AG08395 (cell line): ENCODE data around the gene NAV2.
"Not testable (repeated sequence)": the region's sequence is repeated elsewhere in the genome, so short reads cannot be mapped to it uniquely, and the experiment has no call there.

Experiments used
- DNase-seq: peaks from one replicate; pipeline ENCODE4 v3.0.0; 2012; ENCODE audit warnings: mixed read lengths, low spot score

NAV2 gene

DNA sequence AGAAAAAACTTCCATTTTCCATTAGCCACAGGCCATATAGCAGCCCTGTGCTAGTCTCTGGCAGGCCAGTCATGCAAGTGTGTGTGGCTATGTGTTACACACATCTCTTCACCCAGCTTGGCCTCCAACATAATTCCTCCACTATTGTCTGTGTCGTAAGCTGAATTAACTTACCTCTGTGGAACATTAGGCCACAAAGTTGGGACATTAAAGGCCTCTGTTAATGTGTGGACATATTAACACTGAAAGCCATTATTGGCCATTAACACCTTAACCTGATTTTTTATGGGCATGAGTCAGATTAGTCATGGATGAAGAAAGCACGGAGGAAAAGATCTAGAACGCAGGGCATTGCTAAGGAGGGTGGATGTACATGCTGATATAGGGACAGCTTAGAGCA, 347.5 kb downstream of the NAV2 start:
- DNase-seq, result no peak

DNA sequence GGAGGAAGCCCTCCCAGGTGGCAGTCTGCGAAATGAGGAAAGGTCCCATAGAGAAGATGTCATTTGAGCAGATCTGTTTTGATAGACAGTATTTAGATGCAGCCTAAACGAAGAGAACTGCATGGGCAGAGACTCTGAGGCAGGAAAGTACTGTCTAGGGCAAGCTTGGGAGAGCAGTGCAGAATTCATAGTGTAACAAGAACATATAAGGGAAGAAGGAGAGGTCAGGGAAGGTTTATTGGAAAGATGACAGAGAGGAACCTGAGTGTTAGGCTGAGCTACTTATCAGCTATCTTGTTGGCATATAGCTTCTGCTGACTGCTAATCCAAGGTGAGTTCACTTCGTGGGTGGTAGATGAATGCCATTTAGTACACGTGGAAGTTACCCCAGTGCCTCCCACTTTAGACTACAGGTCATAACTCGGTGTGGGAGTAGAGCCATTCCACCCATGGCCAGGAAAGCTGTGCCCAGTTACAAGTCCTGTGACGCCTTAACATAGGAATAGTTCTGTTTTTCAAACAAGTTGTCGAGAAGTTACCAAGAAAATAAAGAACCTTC, 348.1 kb downstream of the NAV2 start:
- no peak for DNase-seq

DNA sequence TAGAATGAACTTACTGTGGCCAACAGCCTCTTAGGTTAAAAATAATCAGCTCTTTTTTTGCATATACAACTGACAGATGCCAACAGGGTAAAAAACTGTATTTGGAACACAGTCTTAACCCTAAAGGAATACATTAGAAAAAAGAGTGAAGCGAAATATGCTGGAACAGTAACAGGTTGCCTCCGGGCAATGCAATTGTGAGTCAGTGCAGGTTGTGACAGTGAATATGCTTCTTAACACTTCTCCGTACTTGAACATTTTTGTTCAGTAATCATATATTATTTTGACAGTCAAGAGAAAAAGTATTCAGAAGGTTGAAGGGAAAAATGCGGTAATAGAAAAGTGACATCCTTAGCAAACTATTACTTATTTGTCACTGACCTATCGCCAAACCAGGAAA, 349.1 kb downstream of the NAV2 start:
- DNase-seq, result no peak

DNA sequence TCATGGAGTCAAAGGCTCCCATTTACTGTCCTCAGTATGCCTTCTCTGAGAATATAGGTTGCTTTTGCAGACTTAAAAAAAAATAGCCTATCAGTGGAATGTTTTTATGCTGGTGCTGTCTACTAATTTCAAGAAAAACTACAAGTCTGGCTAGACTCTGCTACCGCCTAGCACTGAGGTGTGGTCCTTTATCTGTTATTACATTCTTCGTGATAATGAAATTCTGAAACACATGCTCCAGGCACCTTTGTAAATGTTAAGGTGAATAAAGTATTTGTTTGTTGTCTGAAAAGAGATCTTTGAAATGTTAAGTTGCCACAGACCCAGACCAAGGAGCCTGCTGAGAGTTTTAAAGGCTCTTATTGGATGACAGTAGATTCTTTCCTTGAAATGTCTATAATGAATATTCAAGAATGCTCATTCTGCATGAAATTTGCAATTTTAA, 352.3 kb downstream of the NAV2 start:
- no peak for DNase-seq

DNA sequence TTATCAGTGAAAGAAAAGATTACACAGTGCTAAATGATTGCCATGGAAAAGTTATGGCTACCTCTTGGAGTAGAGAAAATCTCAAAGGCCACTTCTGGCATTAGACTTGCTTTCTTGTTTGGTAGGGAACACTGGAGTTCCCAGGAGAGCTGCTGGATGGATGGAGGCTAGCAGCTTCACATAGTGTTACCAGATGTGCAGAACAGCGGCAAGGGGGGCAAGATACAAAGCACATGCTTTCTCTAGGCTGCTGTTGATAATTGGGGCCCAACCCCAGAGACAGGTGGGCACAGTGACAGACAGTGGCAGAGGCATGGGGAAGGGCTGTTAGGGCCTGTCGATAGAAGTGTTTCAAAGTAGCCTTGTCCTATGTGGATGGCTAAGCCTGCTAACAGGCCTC, 352.8 kb downstream of the NAV2 start:
- DNase-seq, result no peak

DNA sequence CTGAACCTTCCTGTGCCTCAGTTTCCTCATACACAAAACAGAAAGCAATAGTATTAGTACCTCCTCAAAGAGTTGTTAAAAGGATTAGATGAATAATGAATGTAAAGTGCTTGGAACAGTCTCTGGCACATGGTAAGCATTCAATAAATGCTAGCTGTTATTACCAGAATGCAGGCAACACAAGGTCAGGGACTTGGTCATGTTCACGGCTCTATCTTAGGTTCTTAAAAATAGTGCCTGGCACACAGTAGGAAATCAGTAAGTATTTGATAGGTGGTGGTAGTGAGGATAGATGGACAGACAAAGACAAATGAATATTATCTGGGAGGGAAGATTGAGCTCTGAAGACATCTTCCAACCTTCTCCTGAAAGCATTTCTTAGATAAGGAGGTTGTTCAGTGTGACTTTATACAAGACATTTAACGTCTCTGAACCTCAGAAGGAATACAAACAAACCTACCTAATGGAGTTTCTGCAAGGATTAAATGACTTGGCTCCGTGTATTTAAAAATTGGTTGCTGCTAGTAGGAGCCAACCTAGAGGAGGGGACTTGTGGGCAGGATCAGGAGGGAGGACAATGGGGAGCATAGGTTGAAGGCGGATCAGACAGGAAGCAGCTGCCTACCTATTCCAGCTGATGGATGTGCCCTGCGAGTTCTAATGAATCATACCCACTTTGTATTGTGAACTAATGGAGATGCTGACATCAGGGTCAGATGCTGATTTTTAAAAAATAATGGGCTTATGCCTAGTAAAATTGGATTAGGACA, 353.6 kb downstream of the NAV2 start:
- no peak for DNase-seq

DNA sequence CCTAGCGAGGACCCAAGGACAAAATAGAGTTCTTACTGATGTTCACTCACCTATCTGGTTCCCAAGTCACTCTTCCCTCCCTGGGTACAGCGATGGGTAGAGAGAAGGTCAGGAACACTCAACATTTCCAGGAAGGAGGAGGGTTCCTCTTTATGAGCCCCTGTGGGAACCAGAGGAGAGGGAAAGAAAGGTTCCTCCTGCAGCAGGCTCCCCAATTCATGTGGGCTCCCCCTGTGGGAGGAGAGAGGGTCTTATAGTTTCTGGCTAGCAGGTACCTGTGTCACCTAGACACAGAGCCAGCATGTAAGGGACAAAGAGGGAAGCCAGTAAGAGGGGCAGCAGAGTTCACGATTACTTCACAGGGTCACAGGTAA, 354.1 kb downstream of the NAV2 start:
- DNase-seq, result no peak

DNA sequence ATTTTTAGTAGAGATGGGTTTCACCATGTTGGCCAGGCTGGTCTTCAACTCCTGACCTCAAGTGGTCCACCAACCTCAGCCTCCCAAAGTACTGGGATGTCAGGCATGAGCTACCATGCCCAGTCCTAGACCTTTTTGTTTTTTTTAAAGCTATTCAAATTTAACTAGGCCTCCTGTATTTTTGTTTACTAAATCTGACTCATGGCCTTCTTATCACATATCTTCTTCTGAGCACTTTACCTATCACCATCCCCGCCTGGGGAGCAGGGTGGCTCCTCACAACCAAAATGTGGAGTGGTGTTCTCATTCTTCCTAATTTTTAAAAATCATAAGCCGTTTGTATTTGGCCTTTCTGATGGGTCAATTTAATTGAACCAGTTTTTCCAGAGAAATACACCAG, 355.0 kb downstream of the NAV2 start:
- DNase-seq, result no peak

DNA sequence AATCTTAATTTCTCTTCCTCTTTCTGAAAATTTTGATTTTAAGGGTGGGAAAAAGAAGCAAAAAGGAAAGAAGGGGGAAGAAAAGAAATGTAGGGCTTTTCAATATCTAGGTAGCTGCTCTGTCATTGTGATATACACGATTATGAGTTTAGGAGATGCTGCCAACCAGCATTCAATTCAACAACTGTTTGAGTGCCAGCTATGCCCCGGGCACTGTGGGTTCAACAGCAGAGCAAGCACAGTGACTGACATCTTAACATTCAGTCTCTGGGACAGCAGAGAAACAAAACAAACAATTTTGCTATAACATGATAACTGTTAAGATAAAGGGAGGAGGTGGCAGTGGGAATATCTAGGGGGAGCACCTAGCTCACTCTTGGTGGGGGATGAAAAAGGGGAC, 356.1 kb downstream of the NAV2 start:
- no peak for DNase-seq

DNA sequence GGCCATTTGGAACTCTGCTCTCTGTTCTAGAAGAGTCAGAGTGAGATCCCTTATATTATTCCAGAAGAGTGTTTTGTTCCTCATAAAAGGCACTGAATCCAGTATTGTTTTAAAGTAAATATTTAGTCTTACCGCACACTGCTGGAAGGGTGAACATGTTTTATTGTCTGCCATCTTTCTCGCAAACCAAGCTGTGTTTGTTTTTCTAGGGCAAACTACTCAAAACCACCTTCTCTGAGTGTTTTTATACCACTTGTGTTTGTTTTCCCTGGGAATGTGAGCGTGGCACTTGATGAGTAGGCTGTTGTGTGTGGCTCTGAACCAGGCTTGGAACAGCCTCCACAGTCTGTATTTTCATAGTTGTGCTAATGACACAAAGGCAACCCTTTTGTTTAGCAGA, 357.8 kb downstream of the NAV2 start:
- DNase-seq, result no peak

DNA sequence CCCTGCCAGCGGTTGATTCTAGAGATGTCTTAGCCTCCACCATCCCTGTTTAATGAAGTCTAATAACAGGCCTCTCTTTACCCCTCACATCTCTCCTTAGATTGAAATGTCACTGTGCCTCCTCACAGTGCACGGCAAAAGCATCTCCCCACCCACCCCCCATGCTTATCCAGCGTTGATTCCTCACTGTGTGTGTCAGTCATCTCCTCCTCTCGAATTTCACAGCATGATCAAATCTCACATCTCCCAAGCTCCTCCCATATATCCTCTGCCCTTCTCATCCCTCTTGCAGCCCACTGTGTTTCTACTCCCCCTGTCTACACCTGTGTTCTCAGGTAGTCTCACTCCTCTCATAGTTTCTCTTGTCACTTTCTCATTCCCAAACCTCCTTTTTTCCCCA, 363.0 kb downstream of the NAV2 start:
- no peak for DNase-seq

DNA sequence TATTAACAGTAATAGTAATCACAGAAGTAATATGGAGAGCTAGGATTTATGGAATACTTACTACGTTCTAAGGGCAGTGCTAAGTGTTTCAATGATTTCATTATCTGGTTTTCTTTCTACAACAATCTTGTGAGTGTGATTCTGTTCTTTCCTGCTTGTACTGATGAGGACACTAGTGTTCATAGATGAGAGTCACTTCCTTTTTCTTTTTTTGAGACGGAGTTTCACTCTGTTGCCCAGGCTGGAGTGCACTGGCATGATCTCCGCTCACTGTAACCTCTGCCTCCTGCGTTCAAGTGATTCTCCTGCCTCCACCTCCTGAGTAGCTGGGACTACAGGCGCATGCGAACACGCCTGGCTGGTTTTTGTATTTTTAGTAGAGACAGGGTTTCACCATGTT, 366.2 kb downstream of the NAV2 start:
- no peak for DNase-seq

DNA sequence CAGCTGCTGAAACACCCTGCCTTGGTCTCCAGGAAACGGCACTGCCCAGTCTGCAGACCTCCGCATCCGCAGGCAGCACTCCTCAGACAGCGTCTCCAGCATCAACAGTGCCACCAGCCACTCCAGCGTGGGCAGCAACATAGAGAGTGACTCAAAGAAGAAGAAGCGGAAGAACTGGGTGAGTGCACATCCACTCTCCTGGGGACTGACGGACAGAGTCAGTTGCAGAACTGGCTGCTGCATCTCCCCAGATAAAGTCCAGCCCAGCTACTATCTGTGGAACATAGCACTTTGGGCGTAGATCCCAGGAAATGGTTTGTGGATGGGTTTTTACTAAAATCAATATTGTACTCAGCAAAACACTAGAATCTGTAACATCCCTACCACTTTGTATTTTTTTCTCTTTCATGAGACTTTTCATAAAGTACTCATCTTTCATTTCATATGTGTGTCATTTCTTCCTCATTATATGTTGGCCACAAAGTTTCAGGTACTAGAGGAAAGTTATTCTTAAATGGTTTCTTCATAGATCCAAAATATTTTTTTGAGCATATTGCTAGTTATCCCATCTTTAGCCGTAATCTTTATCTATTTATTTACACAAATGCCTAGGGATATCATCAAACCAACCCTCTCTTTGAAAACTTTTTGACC, 367.5 kb downstream of the NAV2 start:
- no peak for DNase-seq

DNA sequence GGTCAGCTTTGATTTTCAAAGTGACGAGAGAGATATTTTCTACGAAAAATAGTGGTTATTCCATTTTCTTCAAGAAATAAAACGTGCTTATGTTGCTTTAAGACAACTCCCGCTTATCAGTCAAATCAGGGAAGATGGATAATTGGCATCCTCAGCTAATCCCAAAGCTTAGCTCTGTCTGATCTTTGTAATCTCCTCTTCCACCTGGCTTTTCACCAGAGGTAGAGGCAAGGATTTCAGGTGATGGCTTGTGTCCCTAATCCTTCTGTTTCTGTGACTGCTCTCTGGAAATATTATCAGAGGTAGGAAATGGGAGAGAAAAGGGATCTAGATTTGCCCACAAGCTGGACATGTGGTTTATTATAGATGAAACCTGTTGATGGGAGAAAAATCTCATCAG, 368.7 kb downstream of the NAV2 start:
- DNase-seq, result no peak

DNA sequence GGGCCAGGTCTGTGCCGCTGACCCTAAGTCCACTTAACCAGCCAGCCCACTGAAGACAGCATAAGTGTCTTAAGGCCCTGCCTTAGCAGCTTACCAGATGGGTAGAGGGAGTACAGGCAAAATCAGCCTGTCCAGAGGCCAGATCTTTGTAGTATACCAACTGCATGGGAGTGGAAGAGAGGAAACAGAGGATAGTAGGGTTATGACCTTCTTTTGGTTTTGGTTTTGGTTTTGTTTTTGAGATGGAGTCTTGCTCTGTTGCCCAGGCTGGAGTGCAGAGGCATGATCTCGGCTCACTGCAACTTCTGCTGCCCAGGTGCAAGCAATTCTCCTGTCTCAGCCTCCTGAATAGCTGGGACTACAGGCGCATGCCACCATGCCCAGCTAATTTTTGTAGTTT, 371.2 kb downstream of the NAV2 start:
- DNase-seq, result not testable (repeated sequence)

DNA sequence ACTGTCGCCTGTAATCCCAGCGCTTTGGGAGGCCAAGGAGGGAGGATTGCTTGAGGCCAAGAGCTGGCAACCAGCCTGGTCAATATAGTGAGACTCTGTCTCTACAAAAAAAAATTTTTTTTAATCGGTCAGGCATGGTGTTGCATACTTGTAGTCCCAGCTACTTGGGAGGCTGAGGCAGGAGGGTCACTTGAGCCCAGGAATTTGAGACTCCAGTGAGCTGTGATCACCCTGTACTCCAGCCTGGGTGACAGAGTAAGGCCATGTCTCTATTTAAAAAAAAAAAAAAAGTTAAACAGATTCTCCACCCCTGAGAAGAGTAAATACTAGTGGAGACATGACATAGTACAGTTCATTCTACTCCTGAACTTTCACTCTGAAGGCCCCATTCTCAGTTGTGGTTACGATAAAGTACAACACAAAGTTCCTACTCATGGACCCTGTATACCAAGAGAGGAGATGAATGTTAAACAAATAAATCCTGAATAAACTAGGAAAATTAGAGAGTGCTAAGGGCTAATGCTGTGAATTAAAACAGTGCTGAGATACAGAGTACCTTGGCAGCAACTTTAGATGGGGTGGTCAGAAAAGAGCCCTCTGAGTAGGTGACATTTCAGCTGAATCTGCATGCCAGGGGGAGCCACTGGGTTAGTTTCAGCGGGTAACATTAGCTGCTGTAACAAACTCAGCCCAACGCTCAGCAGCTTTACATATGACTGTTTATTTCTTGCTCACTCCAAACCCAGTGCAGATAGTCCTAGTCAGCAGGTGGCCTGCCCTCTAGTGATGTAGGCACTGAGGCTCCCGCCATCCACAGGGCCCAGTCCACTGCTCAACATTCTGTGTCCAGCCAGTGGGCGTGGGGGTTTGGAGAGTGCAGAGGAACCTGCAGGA, 372.5 kb downstream of the NAV2 start:
- DNase-seq, result no peak

DNA sequence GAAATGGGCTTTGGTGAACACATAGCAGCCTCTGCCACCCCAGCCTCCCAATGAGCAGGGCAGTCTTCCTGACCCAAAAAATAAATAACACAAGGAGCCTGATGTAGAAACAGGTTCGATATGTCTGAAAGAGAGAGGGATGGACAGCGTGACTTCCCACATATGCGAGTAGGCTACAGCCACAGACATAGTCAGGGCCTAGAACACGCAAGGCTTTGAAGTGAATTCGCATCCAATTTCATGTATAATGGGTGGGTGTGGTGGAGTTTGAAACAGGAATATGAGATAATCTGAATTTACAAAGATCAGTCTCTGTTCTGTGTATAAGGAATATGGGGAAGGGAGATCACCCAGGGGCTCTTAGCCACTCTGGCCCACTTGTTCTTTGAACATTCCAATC, 373.3 kb downstream of the NAV2 start:
- no peak for DNase-seq

DNA sequence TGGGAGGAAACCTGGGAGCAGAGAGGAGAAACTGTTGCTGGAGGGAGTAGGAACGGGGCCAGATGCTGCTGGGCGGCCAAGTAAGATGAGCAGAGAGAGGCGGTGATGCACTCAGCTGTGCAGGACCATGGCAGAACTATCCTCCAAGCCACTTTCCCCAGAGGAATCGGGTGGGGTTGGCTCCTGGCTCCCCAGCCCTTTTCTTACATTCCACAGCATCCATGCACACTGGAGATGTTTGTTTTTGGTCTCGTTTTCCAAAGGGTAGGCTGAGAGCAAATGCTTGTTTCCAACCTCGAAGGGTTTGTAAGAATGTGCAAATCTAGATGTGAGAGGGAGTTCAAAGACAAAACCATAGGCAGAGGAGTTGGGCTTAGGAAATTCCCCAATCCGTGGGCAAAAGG, 374.5 kb downstream of the NAV2 start:
- DNase-seq, result peak; percentile 36

DNA sequence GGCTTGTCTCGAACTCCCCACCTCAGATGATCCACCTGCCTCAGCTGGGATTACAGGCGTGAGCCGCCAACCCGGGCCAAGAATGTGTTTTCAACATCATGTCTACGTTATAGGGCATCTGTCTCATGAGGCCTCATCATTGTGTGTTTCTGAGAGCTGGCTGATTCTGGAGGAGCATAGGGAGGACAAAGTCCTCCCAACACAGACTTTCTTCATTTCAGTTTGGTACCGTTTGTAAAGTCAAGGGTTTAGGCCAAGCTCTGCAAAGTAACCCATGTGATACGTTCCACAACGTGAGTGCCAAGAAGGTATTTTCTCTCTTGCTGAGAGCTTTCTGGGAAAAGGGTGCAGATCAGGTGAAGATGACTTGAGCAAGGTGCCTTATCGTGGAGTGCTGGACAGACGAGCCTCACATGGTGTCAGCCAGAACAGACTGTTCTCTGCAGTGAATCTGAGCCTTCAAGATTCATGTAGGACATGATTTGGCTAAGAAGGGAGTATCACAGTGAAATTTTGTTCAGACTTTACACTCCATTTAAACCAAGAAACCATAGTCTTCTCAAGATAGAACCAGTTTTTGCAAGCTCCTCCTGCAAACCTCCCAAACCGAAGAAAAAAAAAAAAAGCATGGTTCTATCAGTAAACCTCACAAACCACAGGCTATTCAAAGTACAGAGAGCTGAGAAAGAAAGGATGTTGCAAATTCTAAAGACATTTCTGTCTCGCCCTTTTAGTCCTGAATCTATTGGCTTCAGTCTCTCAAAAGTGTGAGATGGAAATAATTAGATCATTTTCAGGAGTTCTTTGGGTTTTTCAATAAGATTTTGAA, 376.0 kb downstream of the NAV2 start:
- DNase-seq, result no peak

DNA sequence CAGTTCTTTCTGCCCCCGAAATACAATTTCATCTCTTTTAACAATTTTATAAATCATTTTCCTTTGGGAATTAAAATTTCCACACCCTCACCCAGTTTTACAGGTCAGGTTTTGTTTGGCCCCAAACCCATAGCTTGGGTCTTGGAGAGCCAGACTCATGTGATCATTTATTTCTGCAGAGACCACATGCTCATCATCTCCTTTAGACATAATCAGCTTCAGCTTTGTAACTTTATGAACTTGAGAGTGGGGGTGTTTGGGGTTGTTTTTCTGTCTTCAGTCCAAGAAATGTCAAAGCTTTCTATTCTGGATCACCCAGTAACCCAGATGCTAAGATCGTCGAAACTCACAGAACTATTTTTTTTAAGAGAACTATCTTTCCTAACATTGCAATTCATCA, 376.7 kb downstream of the NAV2 start:
- no peak for DNase-seq

DNA sequence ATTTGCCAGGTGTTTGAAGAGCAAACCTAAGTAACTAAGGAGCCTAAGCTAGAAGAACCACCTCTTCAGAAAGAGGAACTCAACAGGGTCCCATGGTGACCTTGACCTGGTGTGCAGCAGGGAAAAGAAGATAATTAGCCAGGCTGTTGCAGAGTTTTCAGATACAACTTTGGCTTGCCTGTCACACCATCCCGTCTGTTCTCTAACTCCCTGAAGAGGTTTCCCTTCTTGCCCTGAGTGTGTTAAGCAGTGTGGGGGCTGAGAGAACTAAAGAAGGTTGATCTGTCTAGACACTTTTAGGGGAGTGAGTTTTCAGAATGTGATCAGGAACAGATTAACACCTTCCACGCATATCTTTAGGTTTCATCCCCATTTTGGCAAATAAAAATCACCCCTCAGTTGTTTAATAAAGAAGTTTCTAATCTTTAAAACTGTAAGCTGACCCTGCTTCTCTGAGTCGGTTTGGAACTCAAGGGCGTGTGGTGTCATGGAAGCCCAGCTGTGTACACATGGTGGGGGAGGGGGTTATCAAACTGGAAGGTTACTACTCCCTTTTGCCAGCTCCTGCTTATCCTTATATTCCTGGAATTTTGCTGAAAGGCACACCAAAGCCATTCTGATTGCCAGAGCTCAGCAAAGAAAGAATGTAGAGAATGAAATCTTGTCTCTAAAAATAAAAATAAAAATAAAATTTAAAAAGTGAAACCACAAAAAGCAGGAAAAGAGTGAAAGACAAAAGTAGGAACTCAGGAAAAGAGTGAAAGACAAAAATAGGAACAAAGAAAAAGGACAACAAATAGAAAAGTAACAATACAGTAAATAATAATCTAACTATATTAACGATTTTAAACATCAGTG, 377.4 kb downstream of the NAV2 start:
- no peak for DNase-seq
